Esophagus muscularis mucosa (tissue), 4 donors: ENCODE results near the gene TLCD1. TPM values are rescaled to one million over a fixed set of nuclear protein-coding genes. Genes with fewer than 3 reads are reported as not detected.

Source experiments
- DNase-seq: peaks from one replicate; pipeline ENCODE4 v3.0.0-alpha.2; 2017; ENCODE audit errors: extremely low spot score
- H3K27ac ChIP-seq, 4 donors: fragments of 200-600 bp; sonication (generic); replicated peaks in 1 of 4; 1 replicate in 3 of 4; 2 replicates in 1 of 4; pipeline ENCODE4 v1.5.1; 2016 to 2019; ENCODE audit warnings: mild to moderate bottlenecking in 1 of 4
- H3K27me3 ChIP-seq, 4 donors: fragments of 200-600 bp; sonication (generic); one replicate each; pipeline versions ENCODE4 v1.5.1 to v1.6.0; 2016 to 2019
- H3K36me3 ChIP-seq, 4 donors: fragments of 200-600 bp; sonication (generic); one replicate each; pipeline ENCODE4 v1.5.1; 2016 to 2019
- H3K4me1 ChIP-seq, 4 donors: fragments of 200-600 bp; sonication (generic); one replicate each; pipeline ENCODE4 v1.5.1; 2016 to 2019
- H3K4me3 ChIP-seq, 4 donors: fragments of 200-600 bp; sonication (generic); 1 replicate in 2 of 4; 2 replicates in 2 of 4; pipeline ENCODE4 v1.5.1; 2016 to 2019; ENCODE audit warnings: mild to moderate bottlenecking in 4 of 4, moderate library complexity in 1 of 4
- H3K9me3 ChIP-seq, 4 donors: fragments of 200-600 bp; sonication (generic); 1 replicate in 3 of 4; 2 replicates in 1 of 4; pipeline ENCODE4 v1.5.1; 2016 to 2019
- EP300 ChIP-seq: sonication (generic); formaldehyde crosslinking; IDR thresholded peaks from one replicate; pipeline ENCODE4 v1.6.1; 2017; ENCODE audit warnings: antibody characterized with exemption
- POLR2A ChIP-seq: fragments of 450-650 bp; IDR thresholded peaks from one replicate; pipeline ENCODE4 v1.6.1; 2017; ENCODE audit warnings: antibody characterized with exemption, moderate library complexity, mild to moderate bottlenecking, low read depth
- POLR2AphosphoS5 ChIP-seq, 2 donors: sonication (generic); formaldehyde crosslinking; IDR thresholded peaks; one replicate each; pipeline ENCODE4 v1.6.1; 2017; ENCODE audit warnings: antibody characterized with exemption in 2 of 2
- WGBS: methylation state at CpG from one replicate; pipeline ENCODE4 v1.1.5; 2018; 5-methylcytosine and 5-hydroxymethylcytosine counted together
- intact Hi-C: fragments of 100-400 bp; cut with DNase I; formaldehyde crosslinking; loops from one replicate; pipeline ENCODE4 v1.15.1; 2023
- total RNA-seq, 4 donors: library from RNA; depleted of rRNA; stranded (reverse); fragments of >200 nt; gene quantifications; one replicate each; pipeline versions ENCODE4 v1.1.0 to v1.2.1, GENCODE V29; 2016
- TF ChIP-seq, protein P1 (sequence below), 3 experiments: fragments of 200-600 bp in 2 of 3; fragments of 450-650 bp in 1 of 3; sonication (generic) in 2 of 3; IDR thresholded peaks; one replicate each; pipeline ENCODE4 v1.5.1; 2017 to 2019; ENCODE audit warnings: antibody characterized with exemption in 3 of 3, mild to moderate bottlenecking in 2 of 3, moderate library complexity in 1 of 3

TLCD1 gene
- total RNA-seq, 4 donors from 2014 or later = 1.0 to 1.5 (median 1.3) TPM; not detected in 1

DNA sequence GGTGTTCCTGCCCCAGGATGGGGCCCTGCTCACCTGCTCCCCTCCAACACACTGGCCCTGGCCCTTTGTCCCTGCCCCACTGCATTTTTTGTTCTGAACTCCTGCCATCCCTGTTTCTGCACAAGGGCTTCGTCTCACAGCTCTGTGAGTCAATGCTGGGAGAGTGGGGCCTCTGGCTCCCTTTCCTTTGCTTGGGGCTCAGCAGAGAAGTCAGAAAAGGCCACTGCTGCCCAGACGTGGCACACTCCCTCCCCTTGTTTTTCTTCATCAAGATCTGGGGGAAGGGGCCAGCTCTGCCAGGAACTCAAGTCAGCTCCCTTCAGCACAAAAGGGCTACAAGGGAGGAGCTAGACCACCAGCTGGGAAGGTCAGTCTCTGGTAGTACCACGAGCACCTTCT is 23.3 kb downstream of the TLCD1 start:
- Histone ChIP-seq H3K27ac (no peak overlapping the region), H3K4me1 (no peaks in the 10 kb centered on the region), H3K36me3 (peaks cover 55 to 73% (median 69%) of the 10 kb centered on the region in 4 donors), H3K27me3 (no peaks in the 10 kb centered on the region), H3K4me3 (no peak overlapping the region), H3K9me3 (no peaks in the 10 kb centered on the region)
- TF ChIP-seq POLR2A = no peak
- TF ChIP-seq EP300 = no peak
- TF ChIP-seq POLR2AphosphoS5 (IDR thresholded peaks at IDR 0.05) = no peak
- TF ChIP-seq, protein P1, sequence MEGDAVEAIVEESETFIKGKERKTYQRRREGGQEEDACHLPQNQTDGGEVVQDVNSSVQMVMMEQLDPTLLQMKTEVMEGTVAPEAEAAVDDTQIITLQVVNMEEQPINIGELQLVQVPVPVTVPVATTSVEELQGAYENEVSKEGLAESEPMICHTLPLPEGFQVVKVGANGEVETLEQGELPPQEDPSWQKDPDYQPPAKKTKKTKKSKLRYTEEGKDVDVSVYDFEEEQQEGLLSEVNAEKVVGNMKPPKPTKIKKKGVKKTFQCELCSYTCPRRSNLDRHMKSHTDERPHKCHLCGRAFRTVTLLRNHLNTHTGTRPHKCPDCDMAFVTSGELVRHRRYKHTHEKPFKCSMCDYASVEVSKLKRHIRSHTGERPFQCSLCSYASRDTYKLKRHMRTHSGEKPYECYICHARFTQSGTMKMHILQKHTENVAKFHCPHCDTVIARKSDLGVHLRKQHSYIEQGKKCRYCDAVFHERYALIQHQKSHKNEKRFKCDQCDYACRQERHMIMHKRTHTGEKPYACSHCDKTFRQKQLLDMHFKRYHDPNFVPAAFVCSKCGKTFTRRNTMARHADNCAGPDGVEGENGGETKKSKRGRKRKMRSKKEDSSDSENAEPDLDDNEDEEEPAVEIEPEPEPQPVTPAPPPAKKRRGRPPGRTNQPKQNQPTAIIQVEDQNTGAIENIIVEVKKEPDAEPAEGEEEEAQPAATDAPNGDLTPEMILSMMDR (IDR thresholded peaks at IDR 0.05) = no peak
- 67% methylated on average over 3 of the region's 3 CpGs for WGBS
- intact Hi-C loops = no loop called here
- no peak for DNase-seq

DNA sequence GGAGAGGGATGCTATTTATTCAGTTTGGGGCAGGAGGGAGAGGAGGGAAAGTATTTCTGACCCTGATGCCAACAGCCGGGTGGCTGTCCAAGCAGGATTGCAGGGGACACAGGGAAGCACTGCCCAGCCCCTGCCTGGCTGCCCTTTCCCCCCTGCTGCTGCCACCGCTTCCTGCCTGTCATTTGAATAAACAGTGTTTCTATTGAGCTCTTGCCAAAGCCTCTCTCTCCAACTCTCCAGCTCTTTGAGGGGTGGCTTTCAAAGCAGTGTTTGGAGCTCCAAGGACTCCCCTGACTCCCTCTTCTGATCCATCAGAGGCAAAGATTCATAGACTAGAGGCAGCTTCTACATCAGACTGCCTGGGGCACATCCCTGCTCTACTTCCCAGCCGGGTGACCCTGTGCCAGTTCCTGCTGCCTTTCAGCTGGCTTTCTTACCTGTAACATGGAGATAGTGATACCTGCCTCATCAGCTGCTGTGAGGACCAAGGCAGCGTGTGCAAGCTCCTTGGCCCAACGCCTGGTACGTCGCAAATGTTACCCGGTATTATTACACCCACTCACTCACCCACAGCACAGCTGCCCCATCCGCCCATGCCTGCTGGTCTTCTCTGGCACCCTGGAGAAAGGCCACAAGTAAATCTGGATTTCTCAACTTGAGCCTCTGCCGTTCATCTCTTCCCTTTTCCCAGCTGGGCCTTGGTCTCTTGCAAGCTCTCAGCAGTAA is 23.8 kb downstream of the TLCD1 start:
- WGBS = 73% methylated on average over 10 of the region's 10 CpGs
- TF ChIP-seq POLR2AphosphoS5 (IDR thresholded peaks at IDR 0.05) (no peak), EP300 (no peak), POLR2A (no peak)
- TF ChIP-seq, protein P1 (IDR thresholded peaks at IDR 0.05) = no peak
- no peaks in the 10 kb centered on the region for H3K9me3 ChIP-seq
- H3K4me1 ChIP-seq = no peaks in the 10 kb centered on the region
- no peaks in the 10 kb centered on the region for H3K27me3 ChIP-seq
- no peak for DNase-seq
- H3K27ac ChIP-seq = no peak overlapping the region
- H3K4me3 ChIP-seq = no peak overlapping the region
- H3K36me3 ChIP-seq = peaks cover 61 to 79% (median 75%) of the 10 kb centered on the region in 4 donors
- intact Hi-C loops = no loop called here

DNA sequence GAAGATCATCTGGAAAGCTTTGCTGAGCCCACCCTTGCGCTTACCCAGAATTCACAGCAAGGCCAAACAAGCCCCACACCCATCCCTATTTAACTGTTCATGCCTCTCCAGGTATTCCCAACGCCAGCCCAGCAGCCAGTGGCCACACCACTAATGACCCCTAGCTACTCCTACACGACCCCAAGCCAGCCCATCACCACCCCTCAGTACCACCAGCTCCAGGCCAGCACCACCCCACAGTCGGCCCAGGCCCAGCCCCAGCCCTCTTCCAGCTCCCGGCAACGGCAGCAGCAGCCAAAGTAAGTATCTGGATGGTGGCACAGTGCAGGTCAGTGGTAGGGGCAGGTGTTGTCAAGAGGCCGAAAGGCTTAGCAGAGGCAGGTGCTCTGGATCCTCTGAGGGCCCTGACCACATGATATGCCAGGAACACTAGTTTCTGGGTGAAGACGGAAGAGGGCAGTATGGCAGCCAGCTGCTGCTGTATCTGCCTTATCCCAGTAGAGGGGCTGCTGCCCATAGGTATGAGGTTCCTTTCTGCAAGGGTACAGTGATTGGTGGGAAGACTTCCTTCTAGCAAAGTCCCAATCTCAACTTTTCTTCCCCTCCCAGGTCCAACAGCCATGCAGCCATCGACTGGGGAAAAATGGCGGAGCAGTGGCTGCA is 25.1 kb downstream of the TLCD1 start:
- intact Hi-C loops = no loop called here
- H3K9me3 ChIP-seq = no peaks in the 10 kb centered on the region
- no peaks in the 10 kb centered on the region for H3K27me3 ChIP-seq
- peaks cover 73 to 91% (median 87%) of the 10 kb centered on the region in 4 donors for H3K36me3 ChIP-seq
- no peak overlapping the region for H3K4me3 ChIP-seq
- DNase-seq = no peak
- TF ChIP-seq, protein P1 (IDR thresholded peaks at IDR 0.05) = no peak
- no peak for TF ChIP-seq POLR2AphosphoS5 (IDR thresholded peaks at IDR 0.05)
- no peak for TF ChIP-seq POLR2A
- no peak for TF ChIP-seq EP300
- H3K4me1 ChIP-seq = no peaks in the 10 kb centered on the region
- WGBS = 86% methylated on average over 9 of the region's 10 CpGs
- no peak overlapping the region for H3K27ac ChIP-seq

DNA sequence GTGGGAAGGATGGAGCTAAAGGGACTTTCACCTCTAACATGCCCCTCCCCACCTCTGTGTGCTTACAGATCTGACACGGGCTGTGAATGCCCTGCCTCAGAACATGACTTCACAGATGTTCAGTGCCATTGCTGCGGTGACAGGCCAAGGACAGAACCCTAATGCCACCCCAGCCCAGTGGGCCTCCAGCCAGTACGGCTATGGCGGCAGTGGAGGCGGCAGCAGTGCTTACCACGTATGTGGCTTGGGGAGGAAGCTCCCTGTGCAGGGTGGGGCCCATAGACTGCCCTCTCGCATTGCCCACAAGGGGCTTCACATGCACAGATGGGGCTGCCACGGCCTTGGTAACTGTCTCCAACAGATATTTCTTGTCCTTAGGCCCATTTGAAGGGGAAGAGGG is 25.8 kb downstream of the TLCD1 start:
- TF ChIP-seq POLR2A = no peak
- TF ChIP-seq POLR2AphosphoS5 (IDR thresholded peaks at IDR 0.05) = no peak
- no peak for TF ChIP-seq EP300
- TF ChIP-seq, protein P1 (IDR thresholded peaks at IDR 0.05) = no peak
- H3K27me3 ChIP-seq = no peaks in the 10 kb centered on the region
- 85% methylated on average over 7 of the region's 8 CpGs for WGBS
- DNase-seq = no peak
- no peak overlapping the region for H3K27ac ChIP-seq
- no peak overlapping the region for H3K4me3 ChIP-seq
- no peaks in the 10 kb centered on the region for H3K9me3 ChIP-seq
- peaks cover 80 to 98% (median 94%) of the 10 kb centered on the region in 4 donors for H3K36me3 ChIP-seq
- no peaks in the 10 kb centered on the region for H3K4me1 ChIP-seq
- intact Hi-C loops = no loop called here
